ENCODE results near the gene KCTD3.

KCTD3 gene

GRCh38 chr1:215665215-215665614, 98.1 kb downstream of the KCTD3 start:
- no peak for FAIRE-seq

GRCh38 chr1:215667761-215668160, 100.7 kb downstream of the KCTD3 start:
- FAIRE-seq = no peak

- no peak for FAIRE-seq
Observed at GRCh38 chr1:215669806-215670491, 102.8 kb downstream of the KCTD3 start.

Measured in islet of Langerhans (tissue), 1 donor.